SJSA1 (cell line): Measurements from ENCODE around the gene ARL11. TPM values are rescaled to one million over a fixed set of nuclear protein-coding genes. Genes with fewer than 3 reads are reported as not detected.

Experiments
- DNase-seq, 2 experiments: peaks; one replicate each; pipeline ENCODE4 v3.0.0-alpha.2; 2015 to 2020; ENCODE audit warnings: low spot score in 2 of 2, low read depth in 1 of 2
- H3K27ac ChIP-seq: fragments of 250-450 bp; sonication (Bioruptor Pico); 2 replicates; pipeline ENCODE4 v1.5.1; 2020; ENCODE audit warnings: mild to moderate bottlenecking, moderate library complexity
- H3K27me3 ChIP-seq: fragments of 250-450 bp; sonication (Bioruptor Pico); replicated peaks from 2 replicates; pipeline ENCODE4 v1.5.1; 2020; ENCODE audit warnings: mild to moderate bottlenecking, moderate library complexity
- H3K36me3 ChIP-seq: fragments of 250-450 bp; sonication (Bioruptor Pico); 2 replicates; pipeline ENCODE4 v1.5.1; 2020; ENCODE audit warnings: mild to moderate bottlenecking
- H3K4me1 ChIP-seq: fragments of 250-450 bp; sonication (Bioruptor Pico); replicated peaks from 2 replicates; pipeline ENCODE4 v1.6.1; 2021; ENCODE audit warnings: mild to moderate bottlenecking
- H3K4me3 ChIP-seq: fragments of 250-450 bp; sonication (Bioruptor Pico); 2 replicates; pipeline ENCODE4 v1.5.1; 2020; ENCODE audit warnings: mild to moderate bottlenecking
- H3K9me3 ChIP-seq: fragments of 250-450 bp; sonication (Bioruptor Pico); replicated peaks from 2 replicates; pipeline ENCODE4 v1.5.1; 2020; ENCODE audit warnings: mild to moderate bottlenecking
- total RNA-seq: library from RNA; depleted of rRNA; stranded (reverse); fragments of >200 nt; shearing (Covaris generic); gene quantifications from 2 replicates; pipeline ENCODE4 v1.2.3, GENCODE V29; 2014

Gene ARL11
- total RNA-seq, 1 experiment from 2014 or later = 0.03 TPM

DNA sequence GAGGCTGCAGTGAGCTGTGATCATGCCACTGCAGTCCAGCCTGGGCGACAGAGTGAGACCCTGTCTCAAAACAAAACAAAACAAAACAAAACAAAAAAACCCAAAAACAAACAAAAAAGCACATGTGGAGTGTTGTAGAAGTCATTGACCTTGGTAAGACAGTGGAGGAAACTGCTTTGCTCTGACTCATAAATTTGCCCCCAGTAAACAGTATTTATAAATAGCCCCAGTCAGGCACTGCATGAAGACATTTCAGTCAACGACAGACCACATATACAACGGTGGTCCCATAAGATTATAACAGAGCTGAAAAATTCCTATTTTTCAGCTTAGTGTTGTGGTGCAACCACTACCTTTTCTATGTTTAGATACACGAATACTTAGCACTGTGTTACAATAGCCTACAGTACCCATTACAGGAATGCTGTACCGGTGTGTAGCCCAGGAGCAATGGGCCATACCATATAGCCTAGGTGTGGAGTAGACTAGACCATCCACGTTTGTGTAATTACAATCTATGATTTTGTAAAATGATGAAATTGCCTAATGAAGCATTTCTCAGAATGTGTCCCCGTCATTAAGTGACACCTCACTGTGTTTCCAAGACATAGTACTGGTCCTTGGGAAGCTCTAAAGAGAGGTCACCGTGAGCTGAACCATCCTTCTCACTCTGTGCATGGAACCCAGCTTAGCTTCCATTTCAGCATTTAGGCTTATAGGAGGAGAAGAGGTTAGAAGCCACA lies 1.1 kb downstream of the ARL11 start:
- no peak overlapping the region for H3K4me3 ChIP-seq
- no peak overlapping the region for H3K27ac ChIP-seq
- no peaks in the 10 kb centered on the region for H3K36me3 ChIP-seq

DNA sequence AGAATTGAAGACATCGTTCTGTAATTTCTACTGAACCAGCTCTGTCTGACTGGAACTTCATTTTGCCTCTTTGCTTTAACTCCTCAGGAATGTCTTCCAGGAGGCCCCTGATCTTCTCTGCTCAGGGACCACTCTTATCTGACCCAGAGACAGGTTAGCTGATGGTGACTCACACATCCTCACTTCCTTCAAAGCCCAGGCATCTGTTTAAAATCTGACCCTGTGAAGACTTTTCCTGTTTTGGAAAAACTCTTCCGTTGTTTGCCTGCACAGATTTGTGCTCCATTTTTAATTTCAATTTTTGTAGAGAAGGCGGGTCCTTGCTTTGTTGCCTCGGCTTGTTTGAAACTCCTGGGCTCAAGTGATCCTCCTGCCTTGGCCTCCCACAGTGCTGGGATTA lies 1.6 kb downstream of the ARL11 start:
- no peaks in the 10 kb centered on the region for H3K9me3 ChIP-seq
- H3K27ac ChIP-seq = no peak overlapping the region
- no peak overlapping the region for H3K4me3 ChIP-seq
- peaks cover 7% of the 10 kb centered on the region; the same call in 1 of the 2 replicates for H3K4me1 ChIP-seq
- H3K27me3 ChIP-seq = no peaks in the 10 kb centered on the region
- no peaks in the 10 kb centered on the region for H3K36me3 ChIP-seq
- DNase-seq = no peak

More for the DNA sequence above, 1.1 kb downstream of the ARL11 start:
- peaks cover 7% of the 10 kb centered on the region; the same call in 1 of the 2 replicates for H3K4me1 ChIP-seq
- DNase-seq = no peak
- H3K9me3 ChIP-seq = no peaks in the 10 kb centered on the region
- no peaks in the 10 kb centered on the region for H3K27me3 ChIP-seq

GRCh38 chr13:49630580-49630979 lies 2.3 kb downstream of the ARL11 start:
- H3K4me1 ChIP-seq = peaks cover 7% of the 10 kb centered on the region; the same call in 1 of the 2 replicates
- H3K36me3 ChIP-seq = no peaks in the 10 kb centered on the region
- H3K9me3 ChIP-seq = no peaks in the 10 kb centered on the region
- no peak for DNase-seq
- no peaks in the 10 kb centered on the region for H3K27me3 ChIP-seq
- no peak overlapping the region for H3K27ac ChIP-seq
- no peak overlapping the region for H3K4me3 ChIP-seq

DNA sequence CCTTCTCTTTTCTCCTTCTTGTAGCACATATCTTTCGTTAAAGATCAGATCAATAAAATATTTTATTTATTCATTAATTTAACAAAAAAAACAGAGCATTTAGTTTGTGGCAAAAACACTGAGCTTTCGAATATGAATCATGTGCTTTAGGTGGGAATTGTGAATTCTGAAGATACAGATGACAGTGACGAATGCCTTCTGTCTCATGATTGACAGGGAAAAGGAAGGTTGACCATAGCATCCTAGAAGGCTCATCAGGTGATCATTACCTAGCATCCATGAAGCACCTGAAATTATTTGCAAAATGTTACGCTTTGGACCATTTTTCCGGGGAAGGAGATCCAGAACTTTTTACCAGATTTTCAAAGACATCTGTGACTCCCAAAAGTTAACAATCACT lies 3.8 kb downstream of the ARL11 start:
- Histone ChIP-seq H3K27ac (no peak overlapping the region), H3K4me3 (no peak overlapping the region), H3K9me3 (no peaks in the 10 kb centered on the region), H3K36me3 (no peaks in the 10 kb centered on the region), H3K27me3 (no peaks in the 10 kb centered on the region), H3K4me1 (peaks cover 7% of the 10 kb centered on the region; the same call in 1 of the 2 replicates)
- DNase-seq = no peak

- DNase-seq = no peak
- Histone ChIP-seq H3K27ac (no peak overlapping the region), H3K27me3 (no peaks in the 10 kb centered on the region), H3K4me1 (peaks cover 7% of the 10 kb centered on the region; the same call in 1 of the 2 replicates), H3K9me3 (no peaks in the 10 kb centered on the region), H3K4me3 (no peak overlapping the region), H3K36me3 (no peaks in the 10 kb centered on the region)
Observed at GRCh38 chr13:49633710-49634109, 5.4 kb downstream of the ARL11 start.

GRCh38 chr13:49635599-49636433 lies 7.5 kb downstream of the ARL11 start:
- H3K27me3 ChIP-seq = no peaks in the 10 kb centered on the region
- H3K4me1 ChIP-seq = no peaks in the 10 kb centered on the region
- H3K36me3 ChIP-seq = no peaks in the 10 kb centered on the region
- DNase-seq = peak in 1 of 2 experiments; percentile 22
- H3K4me3 ChIP-seq = peak overlapping the region; percentile 23
- H3K27ac ChIP-seq = no peak overlapping the region
- no peaks in the 10 kb centered on the region for H3K9me3 ChIP-seq

DNA sequence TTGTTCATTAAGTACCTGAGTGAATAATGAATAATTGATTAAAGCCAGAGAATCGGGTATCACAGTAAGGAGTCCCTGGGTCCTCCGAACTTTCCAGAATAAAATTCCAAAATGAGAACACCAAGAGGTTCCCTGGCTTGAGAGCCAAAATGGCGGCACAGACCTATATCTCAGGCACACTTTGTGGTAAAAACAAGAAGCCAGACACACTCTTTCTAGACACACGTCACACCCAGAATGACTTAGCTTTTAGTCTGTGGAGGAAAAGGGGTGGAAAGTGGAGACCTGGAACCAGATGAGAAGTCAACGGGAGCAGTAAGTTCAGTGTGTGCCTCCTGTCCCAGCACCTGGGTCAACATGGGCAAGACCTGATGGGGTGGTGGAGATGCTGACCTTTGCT lies 8.4 kb downstream of the ARL11 start:
- no peak for DNase-seq
- H3K27me3 ChIP-seq = no peaks in the 10 kb centered on the region
- no peaks in the 10 kb centered on the region for H3K4me1 ChIP-seq
- no peaks in the 10 kb centered on the region for H3K9me3 ChIP-seq
- no peak overlapping the region for H3K27ac ChIP-seq
- H3K36me3 ChIP-seq = no peaks in the 10 kb centered on the region
- no peak overlapping the region for H3K4me3 ChIP-seq

DNA sequence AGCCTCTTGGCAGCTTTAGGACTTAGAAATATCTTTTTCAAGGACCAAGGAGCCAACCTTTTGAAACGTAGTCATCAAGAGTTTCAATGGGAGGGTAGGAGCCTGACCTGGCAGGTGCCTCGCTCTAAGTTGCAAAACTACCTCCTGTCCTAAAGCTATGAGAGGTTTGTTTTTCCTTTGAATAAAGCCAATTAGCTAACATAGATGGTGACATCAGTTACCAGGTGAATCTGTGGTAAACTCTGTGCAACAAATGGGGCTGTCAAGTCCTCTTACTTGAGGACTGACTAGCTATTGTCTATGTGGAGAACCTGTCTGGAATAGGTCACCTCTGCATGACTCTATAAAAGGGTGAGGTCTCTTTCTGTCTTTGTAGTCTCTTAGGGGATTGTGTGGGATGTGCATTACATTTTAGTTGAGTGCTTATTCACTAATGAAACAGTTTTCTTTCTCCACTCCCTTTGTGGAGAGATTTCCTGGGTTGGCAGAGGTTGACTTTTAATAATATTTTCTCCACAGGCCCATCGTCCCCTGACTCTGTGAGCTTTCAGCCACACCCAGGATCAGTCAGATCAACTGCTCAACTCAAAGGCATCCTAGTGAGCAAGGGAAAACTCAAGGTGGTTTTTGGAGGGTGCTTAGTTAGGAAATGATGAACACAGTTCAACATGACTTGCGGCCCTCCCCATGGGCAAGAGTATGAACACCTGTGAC lies 9.9 kb downstream of the ARL11 start:
- H3K36me3 ChIP-seq = no peaks in the 10 kb centered on the region
- no peaks in the 10 kb centered on the region for H3K4me1 ChIP-seq
- H3K27ac ChIP-seq = no peak overlapping the region
- H3K4me3 ChIP-seq = no peak overlapping the region
- DNase-seq = no peak
- H3K27me3 ChIP-seq = no peaks in the 10 kb centered on the region
- H3K9me3 ChIP-seq = no peaks in the 10 kb centered on the region

GRCh38 chr13:49638744-49639072 lies 10.4 kb downstream of the ARL11 start:
- no peaks in the 10 kb centered on the region for H3K27me3 ChIP-seq
- no peak overlapping the region for H3K27ac ChIP-seq
- H3K9me3 ChIP-seq = no peaks in the 10 kb centered on the region
- H3K4me3 ChIP-seq = no peak overlapping the region
- H3K4me1 ChIP-seq = no peaks in the 10 kb centered on the region
- no peaks in the 10 kb centered on the region for H3K36me3 ChIP-seq
- no peak for DNase-seq

GRCh38 chr13:49641801-49642291 lies 13.5 kb downstream of the ARL11 start:
- Histone ChIP-seq H3K27ac (no peak overlapping the region), H3K4me3 (no peak overlapping the region), H3K9me3 (no peaks in the 10 kb centered on the region), H3K27me3 (no peaks in the 10 kb centered on the region), H3K4me1 (no peaks in the 10 kb centered on the region), H3K36me3 (no peaks in the 10 kb centered on the region)
- no peak for DNase-seq

GRCh38 chr13:49643035-49643646 lies 14.8 kb downstream of the ARL11 start:
- Histone ChIP-seq H3K27ac (no peak overlapping the region), H3K36me3 (no peaks in the 10 kb centered on the region), H3K4me3 (no peak overlapping the region), H3K9me3 (no peaks in the 10 kb centered on the region), H3K4me1 (no peaks in the 10 kb centered on the region), H3K27me3 (no peaks in the 10 kb centered on the region)
- DNase-seq = no peak

DNA sequence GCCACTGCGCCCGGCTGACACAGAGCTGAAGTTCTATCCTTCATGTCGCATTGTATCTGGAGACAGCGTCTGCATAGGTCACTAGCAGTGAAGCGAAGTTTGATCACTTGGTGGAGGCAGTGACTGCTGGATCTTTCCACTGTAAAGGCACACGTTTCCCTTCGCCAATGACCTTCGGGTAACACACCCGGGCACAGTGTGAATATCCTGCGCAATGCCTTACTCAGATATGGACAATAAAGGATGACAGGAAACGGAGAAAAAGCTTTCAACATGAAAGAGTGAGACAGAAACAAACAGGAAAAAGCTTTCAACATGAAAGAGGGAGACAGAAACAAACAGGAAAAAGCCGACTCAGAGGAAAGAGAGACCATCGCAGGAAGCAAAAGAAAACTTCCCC lies 17.1 kb downstream of the ARL11 start:
- H3K36me3 ChIP-seq = no peaks in the 10 kb centered on the region
- H3K27me3 ChIP-seq = no peaks in the 10 kb centered on the region
- no peak overlapping the region for H3K27ac ChIP-seq
- H3K4me1 ChIP-seq = peaks cover 9% of the 10 kb centered on the region
- no peak for DNase-seq
- H3K4me3 ChIP-seq = no peak overlapping the region
- no peaks in the 10 kb centered on the region for H3K9me3 ChIP-seq

- Histone ChIP-seq H3K36me3 (no peaks in the 10 kb centered on the region), H3K27me3 (no peaks in the 10 kb centered on the region), H3K4me1 (peaks cover 9% of the 10 kb centered on the region), H3K9me3 (no peaks in the 10 kb centered on the region), H3K27ac (no peak overlapping the region), H3K4me3 (no peak overlapping the region)
- no peak for DNase-seq
Observed at GRCh38 chr13:49646688-49647087, 18.4 kb downstream of the ARL11 start.
